ENCODE measurements around the gene PILRA.

DNA sequence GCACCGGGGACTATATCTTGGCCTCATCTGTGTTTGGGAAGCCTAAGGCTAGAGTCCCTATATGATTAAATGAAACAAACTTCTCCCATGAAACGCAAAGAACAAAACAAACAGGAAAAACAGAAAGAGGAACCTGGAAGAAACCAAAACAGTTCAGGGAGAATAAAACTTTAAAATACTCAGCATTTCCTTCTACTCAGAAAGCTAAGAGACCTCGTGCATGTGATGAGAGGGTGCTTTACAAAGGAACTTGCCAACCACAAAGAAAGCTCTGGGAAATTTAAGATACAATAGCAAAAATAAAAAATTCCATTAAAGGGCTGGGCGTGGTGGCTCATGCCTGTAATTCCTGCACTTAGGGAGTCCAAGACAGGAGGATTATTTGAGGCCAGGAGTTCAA lies 6.9 kb downstream of the PILRA start:
- no peak for TF ChIP-seq EP300 (IDR thresholded peaks at IDR 0.05)
- TF ChIP-seq, protein P1, sequence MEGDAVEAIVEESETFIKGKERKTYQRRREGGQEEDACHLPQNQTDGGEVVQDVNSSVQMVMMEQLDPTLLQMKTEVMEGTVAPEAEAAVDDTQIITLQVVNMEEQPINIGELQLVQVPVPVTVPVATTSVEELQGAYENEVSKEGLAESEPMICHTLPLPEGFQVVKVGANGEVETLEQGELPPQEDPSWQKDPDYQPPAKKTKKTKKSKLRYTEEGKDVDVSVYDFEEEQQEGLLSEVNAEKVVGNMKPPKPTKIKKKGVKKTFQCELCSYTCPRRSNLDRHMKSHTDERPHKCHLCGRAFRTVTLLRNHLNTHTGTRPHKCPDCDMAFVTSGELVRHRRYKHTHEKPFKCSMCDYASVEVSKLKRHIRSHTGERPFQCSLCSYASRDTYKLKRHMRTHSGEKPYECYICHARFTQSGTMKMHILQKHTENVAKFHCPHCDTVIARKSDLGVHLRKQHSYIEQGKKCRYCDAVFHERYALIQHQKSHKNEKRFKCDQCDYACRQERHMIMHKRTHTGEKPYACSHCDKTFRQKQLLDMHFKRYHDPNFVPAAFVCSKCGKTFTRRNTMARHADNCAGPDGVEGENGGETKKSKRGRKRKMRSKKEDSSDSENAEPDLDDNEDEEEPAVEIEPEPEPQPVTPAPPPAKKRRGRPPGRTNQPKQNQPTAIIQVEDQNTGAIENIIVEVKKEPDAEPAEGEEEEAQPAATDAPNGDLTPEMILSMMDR (IDR thresholded peaks at IDR 0.05): no peak

Data from esophagus muscularis mucosa (tissue), 3 donors.